GM23248 (cell line): Measurements from ENCODE around the gene BAIAP2. TPM values are rescaled to one million over a fixed set of nuclear protein-coding genes. Genes with fewer than 3 reads are reported as not detected.

Experiments used
- DNase-seq: peaks from one replicate; pipeline ENCODE4 v3.0.0-alpha.2; 2015
- H2AFZ ChIP-seq: fragments of 200-600 bp; sonication (generic); 2 replicates; pipeline ENCODE4 v1.6.1; 2016; ENCODE audit warnings: antibody characterized with exemption
- H3F3A ChIP-seq: fragments of 200-600 bp; sonication (generic); 2 replicates; pipeline ENCODE4 v1.6.1; 2016; ENCODE audit warnings: mild to moderate bottlenecking, antibody characterized with exemption, mixed run types; ENCODE audit not compliant: insufficient read depth
- H3K27ac ChIP-seq: fragments of 200-600 bp; sonication (generic); 2 replicates; pipeline ENCODE4 v1.5.1; 2016; ENCODE audit warnings: mild to moderate bottlenecking
- H3K27me3 ChIP-seq: fragments of 200-600 bp; sonication (generic); replicated peaks from 2 replicates; pipeline ENCODE4 v1.6.1; 2016; ENCODE audit warnings: mild to moderate bottlenecking; ENCODE audit not compliant: insufficient read depth
- H3K36me3 ChIP-seq: fragments of 200-600 bp; sonication (generic); 2 replicates; pipeline ENCODE4 v1.6.1; 2016; ENCODE audit warnings: low read depth, mild to moderate bottlenecking
- H3K4me1 ChIP-seq: fragments of 200-600 bp; sonication (generic); 2 replicates; pipeline ENCODE4 v1.6.1; 2016; ENCODE audit warnings: mild to moderate bottlenecking; ENCODE audit not compliant: insufficient read depth
- H3K4me2 ChIP-seq: fragments of 200-600 bp; sonication (generic); one replicate; pipeline ENCODE4 v1.6.1; 2016; ENCODE audit warnings: mild to moderate bottlenecking; ENCODE audit not compliant: unreplicated experiment
- H3K4me3 ChIP-seq: fragments of 200-600 bp; sonication (generic); 2 replicates; pipeline ENCODE4 v1.5.1; 2016; ENCODE audit warnings: mild to moderate bottlenecking
- H3K79me2 ChIP-seq: fragments of 200-600 bp; sonication (generic); 2 replicates; pipeline ENCODE4 v1.6.1; 2016; ENCODE audit warnings: mild to moderate bottlenecking; ENCODE audit not compliant: insufficient read depth
- H3K9ac ChIP-seq: fragments of 200-600 bp; sonication (generic); 2 replicates; pipeline ENCODE4 v1.6.1; 2016; ENCODE audit warnings: mild to moderate bottlenecking
- H3K9me2 ChIP-seq: fragments of 200-600 bp; sonication (generic); 2 replicates; pipeline ENCODE4 v1.6.1; 2016; ENCODE audit warnings: mixed run types, mild to moderate bottlenecking, moderate library complexity; ENCODE audit not compliant: insufficient read depth
- H3K9me3 ChIP-seq: fragments of 200-600 bp; sonication (generic); one replicate; pipeline ENCODE4 v1.6.1; 2017; ENCODE audit warnings: low read depth
- H4K20me1 ChIP-seq: fragments of 200-600 bp; sonication (generic); 2 replicates; pipeline ENCODE4 v1.6.0; 2016; ENCODE audit not compliant: insufficient read depth
- EZH2 ChIP-seq: fragments of 200-600 bp; sonication (generic); IDR thresholded peaks from 2 replicates; pipeline ENCODE4 v1.6.1; 2018; ENCODE audit warnings: antibody characterized with exemption, mild to moderate bottlenecking; ENCODE audit not compliant: insufficient read depth, poor library complexity, severe bottlenecking
- EZH2phosphoT487 ChIP-seq: fragments of 200-600 bp; sonication (generic); IDR thresholded peaks from 2 replicates; pipeline ENCODE4 v1.6.1; 2018; ENCODE audit warnings: antibody characterized with exemption, moderate library complexity, mild to moderate bottlenecking, low read depth; ENCODE audit not compliant: insufficient read depth
- WGBS, 2 experiments: methylation state at CpG; one replicate each; pipeline ENCODE4 v1.1.6; 2015 to 2017; ENCODE audit warnings: low lambda C conversion rate in 2 of 2, low coverage in 1 of 2; ENCODE audit errors: missing lambda C conversion rate in 2 of 2; 5-methylcytosine and 5-hydroxymethylcytosine counted together
- in situ Hi-C: fragments of 300-500 bp; cut with MboI; formaldehyde crosslinking; loops from 2 replicates; pipeline ENCODE4 v1.15.0; 2020
- polyA plus RNA-seq: library from polyadenylated mRNA; unstranded; fragments of >200 nt; fragmentation: Nextera tagmentation; extraction: Ambion mirVana; gene quantifications from 2 replicates; pipeline ENCODE4 v1.2.1, GENCODE V29; 2016
- total RNA-seq: library from RNA; depleted of rRNA; stranded (reverse); fragments of >200 nt; shearing (Covaris generic); gene quantifications from 2 replicates; pipeline ENCODE4 v1.2.3, GENCODE V29; 2014

The BAIAP2 gene
- total and polyA plus RNA-seq, 2 experiments from 2014 or later = 28.2 to 31.7 TPM

GRCh38 chr17:81116704-81117103 lies 81.8 kb downstream of the BAIAP2 start:
- no peak overlapping the region for H3K4me2 ChIP-seq
- in situ Hi-C loops = no loop called here
- H3K27ac ChIP-seq = no peak overlapping the region
- WGBS, 2 experiments = 88 to 94% methylated on average over 8 of the region's 8 CpGs
- no peaks in the 10 kb centered on the region for H3K4me1 ChIP-seq
- no peaks in the 10 kb centered on the region for H3K9me3 ChIP-seq
- H3K79me2 ChIP-seq = no peaks in the 10 kb centered on the region
- H4K20me1 ChIP-seq = no peaks in the 10 kb centered on the region
- no peak overlapping the region for H3K9ac ChIP-seq
- no peak overlapping the region for H3K4me3 ChIP-seq
- H2AFZ ChIP-seq = no peak overlapping the region
- no peak for DNase-seq
- H3K36me3 ChIP-seq = no peaks in the 10 kb centered on the region
- TF ChIP-seq EZH2phosphoT487 (no peak), EZH2 (no peak)
- peaks cover 4% of the 10 kb centered on the region; the same call in 1 of the 2 replicates for H3K27me3 ChIP-seq
- no peaks in the 10 kb centered on the region for H3F3A ChIP-seq
- H3K9me2 ChIP-seq = no peaks in the 10 kb centered on the region

DNA sequence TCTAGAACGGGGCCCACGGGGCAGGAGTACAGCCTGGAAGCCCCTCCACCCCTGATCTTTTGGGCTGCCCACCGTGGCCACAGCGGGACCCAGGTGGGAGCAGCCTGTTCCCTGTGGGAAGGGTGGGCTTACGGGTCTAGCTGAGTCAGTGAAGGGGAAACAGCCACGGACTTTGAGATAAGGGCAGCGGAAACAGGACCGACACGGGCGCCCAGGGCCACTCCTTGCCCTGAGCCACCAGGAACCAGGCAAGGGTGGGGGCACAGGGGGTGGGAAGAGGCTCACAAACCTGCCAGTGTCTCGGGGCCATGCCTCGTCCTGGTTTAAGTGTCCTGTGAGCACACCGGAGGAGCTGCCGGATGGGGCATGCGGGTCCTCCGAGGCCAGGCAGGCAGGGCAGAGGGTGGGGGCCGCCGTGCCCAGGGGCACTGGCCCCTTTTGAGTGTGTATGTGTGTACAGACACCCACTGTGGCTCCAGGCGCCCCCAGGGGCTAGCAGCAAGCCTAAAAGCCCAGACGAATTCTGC lies 82.8 kb downstream of the BAIAP2 start:
- no peak for TF ChIP-seq EZH2
- TF ChIP-seq EZH2phosphoT487 = no peak
- no peaks in the 10 kb centered on the region for H3K4me1 ChIP-seq
- 88% methylated on average over 18 to 20 of the region's 20 CpGs for WGBS, 2 experiments
- H3K9ac ChIP-seq = no peak overlapping the region
- in situ Hi-C loops = no loop called here
- H3K79me2 ChIP-seq = no peaks in the 10 kb centered on the region
- no peak overlapping the region for H3K4me3 ChIP-seq
- H3K9me2 ChIP-seq = no peaks in the 10 kb centered on the region
- no peak overlapping the region for H2AFZ ChIP-seq
- no peak for DNase-seq
- peaks cover 6% of the 10 kb centered on the region for H3K27me3 ChIP-seq
- no peak overlapping the region for H3K27ac ChIP-seq
- H3K36me3 ChIP-seq = no peaks in the 10 kb centered on the region
- H3K9me3 ChIP-seq = no peaks in the 10 kb centered on the region
- no peak overlapping the region for H3K4me2 ChIP-seq
- no peaks in the 10 kb centered on the region for H4K20me1 ChIP-seq
- no peaks in the 10 kb centered on the region for H3F3A ChIP-seq

DNA sequence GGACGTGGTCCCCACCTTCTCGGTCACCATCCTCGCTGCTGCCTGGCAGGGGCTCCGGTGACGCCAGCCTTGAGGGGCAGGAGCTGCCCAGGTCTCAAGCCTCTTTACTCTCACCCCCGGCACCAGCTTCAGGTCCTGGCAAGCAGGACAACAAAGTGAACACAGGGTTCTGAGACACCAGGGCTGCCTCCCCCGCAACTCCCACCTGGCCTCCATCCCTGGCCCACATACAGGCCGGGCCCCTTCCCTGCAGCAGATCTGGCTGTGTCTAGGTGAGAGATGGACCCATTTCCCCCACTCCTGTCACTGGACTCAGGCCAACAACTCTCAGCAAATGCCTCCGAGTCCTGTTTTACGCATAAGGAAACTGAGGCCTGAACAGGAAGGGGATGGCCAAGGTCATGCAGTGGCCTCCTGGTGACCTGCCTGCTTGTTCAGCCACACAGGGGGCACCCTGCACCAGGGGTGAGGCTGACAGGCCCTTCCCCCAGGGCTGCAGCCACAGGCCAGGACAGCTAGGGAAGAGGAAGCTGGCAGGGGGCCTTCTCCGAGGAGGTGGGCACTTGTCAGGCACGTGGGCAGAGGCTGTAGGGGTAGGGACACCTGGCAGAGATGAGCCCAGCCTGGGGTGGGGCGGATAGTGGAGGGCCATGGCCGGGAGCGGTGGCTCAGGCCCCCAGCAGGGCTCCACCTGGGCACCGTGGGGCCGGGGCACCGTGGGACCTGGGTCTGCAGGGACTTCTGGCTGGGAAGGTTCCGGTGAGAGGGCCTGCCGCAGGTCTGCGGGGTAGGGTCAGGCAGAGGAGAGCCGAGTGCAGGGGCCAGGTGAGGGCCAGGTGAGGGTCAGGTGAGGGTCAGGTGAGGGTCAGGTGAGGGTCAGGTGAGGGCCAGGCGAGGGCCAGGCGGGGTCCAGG lies 83.6 kb downstream of the BAIAP2 start:
- Histone ChIP-seq H3K9me3 (no peaks in the 10 kb centered on the region), H3K27ac (no peak overlapping the region), H3K4me2 (no peak overlapping the region), H2AFZ (no peak overlapping the region), H3K9me2 (no peaks in the 10 kb centered on the region), H3F3A (no peaks in the 10 kb centered on the region), H4K20me1 (no peaks in the 10 kb centered on the region), H3K4me1 (no peaks in the 10 kb centered on the region), H3K27me3 (peaks cover 7% of the 10 kb centered on the region), H3K79me2 (no peaks in the 10 kb centered on the region), H3K36me3 (no peaks in the 10 kb centered on the region), H3K9ac (peak overlapping the region; percentile 37), H3K4me3 (peak overlapping the region; percentile 38; the same call in 1 of the 2 replicates)
- no peak for TF ChIP-seq EZH2phosphoT487
- TF ChIP-seq EZH2 = no peak
- in situ Hi-C loops = no loop called here
- no peak for DNase-seq
- 46 to 52% methylated on average over 22 to 24 of the region's 24 CpGs for WGBS, 2 experiments

DNA sequence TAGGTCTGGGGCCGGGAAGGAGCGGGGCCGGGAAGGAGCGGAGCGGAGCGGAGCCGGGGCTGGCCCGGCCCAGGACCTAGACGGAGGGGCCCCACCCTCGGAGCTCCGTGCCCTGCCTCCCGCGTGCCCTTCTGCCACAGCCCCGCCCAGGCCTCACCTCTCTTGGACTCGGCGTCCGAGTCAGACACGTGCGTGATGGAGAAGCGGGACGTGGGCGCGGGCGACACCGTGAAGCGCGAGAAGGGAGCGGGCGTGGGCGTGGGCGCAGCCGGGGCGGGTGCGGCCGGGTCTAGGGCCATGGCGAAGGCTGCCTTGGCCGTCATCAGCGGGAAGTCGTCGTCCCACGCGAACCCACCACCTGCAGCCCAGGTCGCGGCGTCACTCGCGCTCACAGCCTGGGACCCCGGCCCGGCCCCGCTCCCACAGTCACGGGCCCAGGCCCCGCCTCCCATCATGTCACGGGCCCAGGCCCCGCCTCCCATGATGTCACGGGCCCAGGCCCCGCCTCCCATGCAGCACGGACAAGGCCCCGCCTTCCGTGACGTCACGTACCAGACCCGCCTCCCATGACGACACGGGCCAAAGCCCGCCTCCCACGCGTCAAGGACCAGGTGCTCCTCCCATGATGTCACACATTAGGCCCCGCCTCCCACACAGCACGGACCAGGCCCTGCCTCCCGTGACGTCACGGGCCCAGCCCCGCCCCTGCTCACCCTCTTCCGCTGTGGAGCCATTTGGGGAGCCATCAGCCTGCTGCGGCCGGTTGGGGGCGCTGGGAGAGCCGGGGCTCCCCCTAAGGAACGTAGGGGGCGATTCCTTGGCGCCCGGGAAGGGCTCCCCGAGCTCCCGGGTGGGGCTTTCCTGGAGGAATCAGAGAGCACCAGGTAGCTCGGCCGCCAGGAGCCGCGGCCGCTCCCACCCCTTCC lies 84.5 kb downstream of the BAIAP2 start:
- Histone ChIP-seq H3K79me2 (no peaks in the 10 kb centered on the region), H4K20me1 (no peaks in the 10 kb centered on the region), H3K27ac (no peak overlapping the region), H3K36me3 (no peaks in the 10 kb centered on the region), H3K4me1 (no peaks in the 10 kb centered on the region), H2AFZ (no peak overlapping the region), H3K9ac (peak overlapping the region; percentile 37), H3K4me3 (peak overlapping the region; percentile 38; the same call in 1 of the 2 replicates), H3K27me3 (peaks cover 7% of the 10 kb centered on the region), H3F3A (no peaks in the 10 kb centered on the region), H3K9me3 (no peaks in the 10 kb centered on the region), H3K9me2 (no peaks in the 10 kb centered on the region), H3K4me2 (peak overlapping the region; percentile 3)
- in situ Hi-C loops = no loop called here
- TF ChIP-seq EZH2 (no peak), EZH2phosphoT487 (no peak)
- DNase-seq = peak; percentile 94
- WGBS, 2 experiments = 20 to 31% methylated on average over 51 to 77 of the region's 89 CpGs
